PC-9 (cell line): Measurements from ENCODE around the gene FITM1. TPM values are rescaled to one million over a fixed set of nuclear protein-coding genes. Genes with fewer than 3 reads are reported as not detected.

Source experiments
- BruUV-seq: library from RNA; stranded (reverse); fragments of 400-500 nt; replicated peaks from 2 replicates; lab custom pipeline; 2021; lab: Mats Ljungman, UMichigan
- CTCF ChIA-PET: fragments of 300-600 bp; sonication (Branson Sonifier 250); formaldehyde crosslinking; loops from one replicate; lab custom pipeline; 2022; ENCODE audit warnings: antibody characterized with exemption; lab: Charles Lee
- POLR2A ChIA-PET: fragments of 300-600 bp; sonication (Branson Sonifier 250); formaldehyde crosslinking; loops from one replicate; lab custom pipeline; 2022; ENCODE audit warnings: antibody characterized with exemption; ENCODE audit not compliant: unreplicated experiment; lab: Charles Lee
- DNase-seq, 2 experiments: peaks; one replicate each; pipeline versions ENCODE4 v3.0.0 to v3.0.0-alpha.2; 2015 to 2022; ENCODE audit warnings: mixed read lengths in 1 of 2
- H2AFZ ChIP-seq: fragments of 200-600 bp; sonication (generic); 2 replicates; pipeline ENCODE4 v1.8.1; 2017; ENCODE audit warnings: antibody characterized with exemption
- H3F3A ChIP-seq: fragments of 200-600 bp; sonication (generic); 2 replicates; pipeline ENCODE4 v1.8.1; 2017; ENCODE audit warnings: antibody characterized with exemption, mild to moderate bottlenecking, low read depth; ENCODE audit not compliant: insufficient read depth
- H3K27ac ChIP-seq: fragments of 200-600 bp; sonication (generic); 2 replicates; pipeline ENCODE4 v1.6.1; 2016; ENCODE audit warnings: mixed run types
- H3K27me3 ChIP-seq: fragments of 200-600 bp; sonication (generic); 2 replicates; pipeline ENCODE4 v1.6.1; 2016; ENCODE audit warnings: low read depth, mixed run types; ENCODE audit not compliant: insufficient read depth
- H3K36me3 ChIP-seq: fragments of 200-600 bp; sonication (generic); 2 replicates; pipeline ENCODE4 v1.6.1; 2016; ENCODE audit warnings: low read depth, mixed run types
- H3K4me1 ChIP-seq: fragments of 200-600 bp; sonication (generic); replicated peaks from 2 replicates; pipeline ENCODE4 v1.6.1; 2016; ENCODE audit warnings: mixed run types; ENCODE audit not compliant: insufficient read depth
- H3K4me2 ChIP-seq: fragments of 200-600 bp; sonication (generic); 2 replicates; pipeline ENCODE4 v1.6.1; 2017; ENCODE audit warnings: mixed run types
- H3K4me3 ChIP-seq: fragments of 200-600 bp; sonication (generic); 2 replicates; pipeline ENCODE4 v1.6.1; 2016; ENCODE audit warnings: mixed run types
- H3K79me2 ChIP-seq: fragments of 200-600 bp; sonication (generic); 2 replicates; pipeline ENCODE4 v1.6.1; 2017; ENCODE audit warnings: low read depth, mixed run types
- H3K9me2 ChIP-seq: fragments of 200-600 bp; sonication (generic); 2 replicates; pipeline ENCODE4 v1.8.1; 2017; ENCODE audit warnings: mild to moderate bottlenecking; ENCODE audit not compliant: insufficient read depth
- H3K9me3 ChIP-seq: fragments of 200-600 bp; sonication (generic); 2 replicates; pipeline ENCODE4 v1.8.1; 2016; ENCODE audit warnings: low read depth; ENCODE audit not compliant: insufficient read depth
- H4K20me1 ChIP-seq: fragments of 200-600 bp; sonication (generic); 2 replicates; pipeline ENCODE4 v1.8.1; 2017; ENCODE audit not compliant: insufficient read depth
- EZH2 ChIP-seq: fragments of 200-600 bp; sonication (generic); IDR thresholded peaks from 2 replicates; pipeline ENCODE4 v1.8.0; 2017; ENCODE audit warnings: antibody characterized with exemption, low read depth
- intact Hi-C: fragments of 100-400 bp; cut with micrococcal nuclease; formaldehyde crosslinking; loops from one replicate; pipeline ENCODE4 v1.10.0; 2022; ENCODE audit not compliant: unreplicated experiment
- total RNA-seq: library from RNA; stranded (reverse); gene quantifications from 2 replicates; pipeline ENCODE4 v1.2.3, GENCODE V29; 2021
- TF ChIP-seq, protein P1 (sequence below): fragments of 200-600 bp; sonication (generic); conservative IDR thresholded peaks from 2 replicates; pipeline ENCODE4 v1.6.1; 2017; ENCODE audit warnings: mixed run types, antibody characterized with exemption, mild to moderate bottlenecking, moderate library complexity

Gene FITM1
- total RNA-seq, 1 experiment from 2014 or later, result 0.72 TPM

DNA sequence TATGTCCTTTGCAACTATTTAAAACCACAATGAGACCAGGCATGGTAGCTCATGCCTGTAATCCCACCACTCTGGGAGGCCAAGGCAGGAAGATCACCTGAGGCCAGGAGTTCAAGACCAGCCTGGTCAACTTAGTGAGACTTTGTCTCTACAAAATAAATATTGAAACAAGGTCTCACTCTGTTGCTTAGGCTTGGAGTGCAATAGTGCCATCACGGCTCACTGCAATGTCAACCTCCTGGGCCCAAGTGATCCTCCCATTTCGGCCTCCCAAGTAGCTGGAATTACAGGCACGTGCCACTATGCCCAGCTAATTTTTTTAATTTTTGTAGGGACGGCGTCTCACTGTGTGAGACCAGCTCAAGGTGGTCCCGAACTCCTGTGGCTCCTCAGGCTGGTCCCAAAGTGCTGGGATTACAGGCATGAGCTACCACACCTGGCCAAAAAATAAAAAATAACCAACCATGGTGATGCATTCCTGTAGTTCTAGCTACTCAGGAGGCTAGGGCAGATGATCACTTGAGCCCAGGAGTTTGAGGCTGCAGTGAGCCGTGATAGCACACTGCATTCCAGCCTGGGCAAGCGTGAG is 955 bp upstream of the FITM1 start:
- H3K4me1 ChIP-seq, result no peaks in the 10 kb centered on the region
- no peak overlapping the region for H3K4me3 ChIP-seq
- BruUV-seq, result no TSS peak
- no peak overlapping the region for H3K27ac ChIP-seq
- CTCF ChIA-PET, result interaction anchor here (0.6 kb wide), 2 partner anchors 12 to 83 kb away, joined by 3 to 5 read pairs; partner anchors contain the start of gene EMC9
- no peak overlapping the region for H3K4me2 ChIP-seq
- no peaks in the 10 kb centered on the region for H3K9me2 ChIP-seq
- H3K36me3 ChIP-seq, result no peaks in the 10 kb centered on the region
- H3K9me3 ChIP-seq, result no peaks in the 10 kb centered on the region
- H3F3A ChIP-seq, result no peaks in the 10 kb centered on the region
- POLR2A ChIA-PET, result no interaction called here
- no peaks in the 10 kb centered on the region for H3K27me3 ChIP-seq
- no peaks in the 10 kb centered on the region for H4K20me1 ChIP-seq
- DNase-seq, result no peak
- H3K79me2 ChIP-seq, result no peaks in the 10 kb centered on the region
- TF ChIP-seq, protein P1, sequence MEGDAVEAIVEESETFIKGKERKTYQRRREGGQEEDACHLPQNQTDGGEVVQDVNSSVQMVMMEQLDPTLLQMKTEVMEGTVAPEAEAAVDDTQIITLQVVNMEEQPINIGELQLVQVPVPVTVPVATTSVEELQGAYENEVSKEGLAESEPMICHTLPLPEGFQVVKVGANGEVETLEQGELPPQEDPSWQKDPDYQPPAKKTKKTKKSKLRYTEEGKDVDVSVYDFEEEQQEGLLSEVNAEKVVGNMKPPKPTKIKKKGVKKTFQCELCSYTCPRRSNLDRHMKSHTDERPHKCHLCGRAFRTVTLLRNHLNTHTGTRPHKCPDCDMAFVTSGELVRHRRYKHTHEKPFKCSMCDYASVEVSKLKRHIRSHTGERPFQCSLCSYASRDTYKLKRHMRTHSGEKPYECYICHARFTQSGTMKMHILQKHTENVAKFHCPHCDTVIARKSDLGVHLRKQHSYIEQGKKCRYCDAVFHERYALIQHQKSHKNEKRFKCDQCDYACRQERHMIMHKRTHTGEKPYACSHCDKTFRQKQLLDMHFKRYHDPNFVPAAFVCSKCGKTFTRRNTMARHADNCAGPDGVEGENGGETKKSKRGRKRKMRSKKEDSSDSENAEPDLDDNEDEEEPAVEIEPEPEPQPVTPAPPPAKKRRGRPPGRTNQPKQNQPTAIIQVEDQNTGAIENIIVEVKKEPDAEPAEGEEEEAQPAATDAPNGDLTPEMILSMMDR, result no peak
- no peak for TF ChIP-seq EZH2
- intact Hi-C loops, result no loop called here
- H2AFZ ChIP-seq, result no peak overlapping the region

GRCh38 chr14:24130717-24131548 is 474 bp downstream of the FITM1 start:
- intact Hi-C loops, result no loop called here
- no peaks in the 10 kb centered on the region for H3K27me3 ChIP-seq
- TF ChIP-seq, protein P1, result no peak
- TF ChIP-seq EZH2, result no peak
- no peak overlapping the region for H3K27ac ChIP-seq
- H3F3A ChIP-seq, result peaks cover 7% of the 10 kb centered on the region; the same call in 1 of the 2 replicates
- DNase-seq, result no peak
- H4K20me1 ChIP-seq, result no peaks in the 10 kb centered on the region
- H3K4me2 ChIP-seq, result no peak overlapping the region
- no peaks in the 10 kb centered on the region for H3K36me3 ChIP-seq
- no peaks in the 10 kb centered on the region for H3K79me2 ChIP-seq
- no peaks in the 10 kb centered on the region for H3K9me3 ChIP-seq
- no TSS peak for BruUV-seq
- no peaks in the 10 kb centered on the region for H3K9me2 ChIP-seq
- peaks cover 6% of the 10 kb centered on the region; the same call in 1 of the 2 replicates for H3K4me1 ChIP-seq
- H2AFZ ChIP-seq, result no peak overlapping the region
- no peak overlapping the region for H3K4me3 ChIP-seq
- CTCF ChIA-PET, result no interaction called here
- POLR2A ChIA-PET, result interaction anchor here (0.9 kb wide), 1 partner anchor 81 kb away, joined by 6 read pairs; no protein-coding TSS in a partner anchor

GRCh38 chr14:24131549-24131966 is 1.1 kb downstream of the FITM1 start:
- no peak overlapping the region for H3K27ac ChIP-seq
- no peak overlapping the region for H3K4me2 ChIP-seq
- no peaks in the 10 kb centered on the region for H3K36me3 ChIP-seq
- intact Hi-C loops, result no loop called here
- H4K20me1 ChIP-seq, result no peaks in the 10 kb centered on the region
- H3K79me2 ChIP-seq, result 0 out of 2 replicates have a peak, but pooled peaks cover under 1% of the 10 kb centered on the region
- DNase-seq, result no peak
- H3K4me1 ChIP-seq, result peaks cover 6% of the 10 kb centered on the region; the same call in 1 of the 2 replicates
- H3K27me3 ChIP-seq, result no peaks in the 10 kb centered on the region
- no peaks in the 10 kb centered on the region for H3K9me3 ChIP-seq
- no peak overlapping the region for H2AFZ ChIP-seq
- no TSS peak for BruUV-seq
- TF ChIP-seq, protein P1, result no peak
- no peak for TF ChIP-seq EZH2
- peaks cover 7% of the 10 kb centered on the region; the same call in 1 of the 2 replicates for H3F3A ChIP-seq
- POLR2A ChIA-PET, result interaction anchor here (0.9 kb wide), 1 partner anchor 82 kb away, joined by 6 read pairs; no protein-coding TSS in a partner anchor
- H3K4me3 ChIP-seq, result no peak overlapping the region
- CTCF ChIA-PET, result no interaction called here
- H3K9me2 ChIP-seq, result no peaks in the 10 kb centered on the region
